GM19328 (cell line): ENCODE results near the gene NFATC1.

ENCODE experiments used
- ATAC-seq: cut with Tn5 transposase; IDR thresholded peaks from one replicate; pipeline ENCODE4 v1.9.1; 2021; ENCODE audit warnings: mild to moderate bottlenecking, moderate library complexity; ENCODE audit not compliant: unreplicated experiment

The NFATC1 gene

GRCh38 chr18:79567481-79568147, 171.9 kb downstream of the NFATC1 start:
- no peak for ATAC-seq

DNA sequence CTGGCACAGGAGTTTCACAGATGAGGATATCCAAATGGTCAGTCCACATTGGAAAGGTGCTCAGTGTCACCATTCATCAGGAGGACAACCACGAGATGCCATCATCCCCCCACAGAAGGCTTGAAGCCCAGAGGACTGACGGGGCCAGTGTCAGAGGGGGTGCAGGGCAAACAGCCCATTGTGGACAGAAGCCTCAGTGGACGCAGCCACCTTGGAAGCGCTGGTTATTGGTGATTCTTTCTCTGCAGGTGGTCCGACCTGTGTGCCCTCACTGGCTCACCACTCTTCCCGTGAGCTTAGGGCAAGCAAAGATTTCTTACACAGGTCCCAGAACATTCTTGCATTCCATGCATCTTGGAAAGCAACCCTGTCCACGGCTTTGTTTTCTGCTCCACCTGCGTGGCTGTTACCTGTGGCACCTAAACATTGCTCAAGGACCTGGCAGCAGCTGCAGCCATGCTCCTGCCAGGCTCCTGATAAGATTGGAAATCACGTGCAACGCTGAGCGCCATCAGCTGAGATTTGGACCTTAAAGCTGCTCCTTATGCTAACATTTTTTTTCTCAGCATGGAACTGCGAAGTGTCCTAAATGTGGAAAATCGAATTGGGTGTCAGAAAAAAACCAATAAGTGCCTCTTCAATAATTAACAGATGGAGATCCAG, 172.9 kb downstream of the NFATC1 start:
- no peak for ATAC-seq

- ATAC-seq, result no peak
These were observed 174.0 kb downstream of the NFATC1 start for GRCh38 chr18:79569720-79570119.

DNA sequence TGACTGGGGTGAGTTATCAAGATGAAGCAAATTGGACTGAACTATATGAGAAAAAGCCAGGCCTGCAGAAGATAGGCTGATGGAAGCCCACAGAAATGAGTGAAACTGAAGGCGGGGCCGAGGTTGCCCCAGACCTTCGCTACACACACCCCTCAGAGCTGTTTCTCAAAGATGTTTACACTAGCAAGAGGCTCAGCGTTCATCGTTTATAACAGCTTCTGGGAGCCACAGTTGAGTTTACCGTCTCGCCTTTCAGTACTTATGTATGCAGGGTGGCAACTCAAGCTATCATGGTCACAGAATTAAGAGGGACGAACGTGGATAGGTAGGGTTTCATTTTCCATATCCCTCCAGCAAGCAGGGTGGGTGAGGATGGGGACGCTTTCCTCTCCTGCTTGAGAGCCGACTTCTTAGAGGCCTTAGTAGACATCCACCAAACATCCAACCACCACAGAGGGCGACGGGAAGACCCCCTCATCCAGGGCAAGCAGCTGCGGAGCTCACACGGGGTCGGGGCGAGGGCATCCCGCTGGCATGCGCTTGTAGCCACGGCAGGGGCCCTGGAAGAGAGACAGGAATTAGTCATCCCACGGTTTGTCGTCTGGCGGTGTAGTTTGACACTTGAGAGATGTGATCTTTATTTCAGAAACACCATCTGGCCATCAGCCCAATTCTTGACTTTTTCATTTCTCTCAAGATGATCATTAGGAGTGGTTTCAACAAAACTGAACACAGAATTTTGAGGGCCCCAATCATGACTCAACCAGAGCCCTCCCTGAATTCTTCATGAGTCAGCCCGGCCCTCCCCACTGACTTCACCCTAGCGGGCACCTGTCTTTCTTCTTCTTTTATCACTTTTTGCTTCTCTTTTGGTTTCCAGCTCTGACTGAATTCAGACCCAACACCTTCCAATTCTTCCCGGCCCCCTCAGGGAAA, 174.8 kb downstream of the NFATC1 start:
- no peak for ATAC-seq

GRCh38 chr18:79571211-79572092, 175.7 kb downstream of the NFATC1 start:
- no peak for ATAC-seq

GRCh38 chr18:79572093-79572780, 176.5 kb downstream of the NFATC1 start:
- ATAC-seq, result no peak

DNA sequence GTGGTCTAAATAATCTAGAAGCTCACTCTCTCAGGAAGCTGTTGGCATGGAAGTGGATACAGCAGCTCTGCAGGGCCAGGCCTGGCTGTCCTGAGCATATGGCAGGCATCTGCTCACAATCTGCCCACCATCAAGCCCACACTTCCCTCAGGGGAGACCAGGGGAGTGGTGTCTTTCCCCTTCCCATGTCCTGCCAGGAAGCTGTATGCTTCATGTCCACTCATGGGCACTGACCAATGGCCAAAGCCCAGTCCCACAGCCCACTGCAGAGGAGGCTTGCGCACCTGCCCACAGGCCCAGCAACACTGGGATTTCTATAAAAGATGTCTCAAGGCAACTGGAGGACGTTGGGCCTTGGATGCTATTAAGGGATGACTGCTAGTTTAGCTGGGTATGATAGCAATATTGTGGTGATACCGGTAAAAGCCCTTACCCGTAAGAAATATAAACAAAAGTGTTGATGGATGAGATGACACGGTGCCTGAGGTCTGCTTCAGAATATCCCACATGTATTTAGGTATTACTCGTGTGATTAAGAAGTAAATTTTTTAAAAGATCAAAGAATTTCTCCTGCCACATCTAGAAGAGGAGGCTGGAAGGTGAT, 177.2 kb downstream of the NFATC1 start:
- no peak for ATAC-seq

GRCh38 chr18:79573921-79574491, 178.3 kb downstream of the NFATC1 start:
- ATAC-seq, result no peak

DNA sequence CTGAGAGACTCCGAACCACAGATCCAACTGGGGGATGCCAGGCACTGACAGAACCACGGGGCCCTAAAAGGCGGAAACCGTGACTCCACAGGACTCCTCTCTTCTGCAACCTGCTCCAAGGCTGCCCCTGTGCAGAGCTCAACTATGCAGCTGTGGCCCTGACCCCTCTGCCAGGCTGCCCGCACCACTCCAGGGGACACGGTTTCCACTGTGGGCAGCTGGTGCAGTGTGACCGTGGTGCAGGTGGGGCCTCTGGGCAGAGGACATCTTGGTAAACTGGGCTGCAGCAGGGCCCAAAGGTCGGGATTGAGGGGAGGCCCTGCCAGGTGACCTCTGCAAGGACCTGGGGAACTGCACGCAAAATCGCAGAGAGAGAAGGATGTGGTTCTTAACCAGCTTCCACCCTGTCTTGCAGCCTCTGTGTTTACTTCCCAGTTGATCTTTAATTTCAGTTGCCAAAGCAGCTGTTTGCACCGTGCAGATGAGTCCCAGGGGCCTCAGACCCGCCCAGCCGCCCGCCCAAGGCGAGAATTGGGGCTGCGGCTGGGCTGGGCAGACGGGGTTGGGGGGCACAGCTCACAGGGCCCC, 179.3 kb downstream of the NFATC1 start:
- no peak for ATAC-seq

GRCh38 chr18:79575891-79576685, 180.4 kb downstream of the NFATC1 start:
- ATAC-seq, result no peak

GRCh38 chr18:79576686-79577351, 181.1 kb downstream of the NFATC1 start:
- ATAC-seq, result no peak

- no peak for ATAC-seq
These were observed 182.0 kb downstream of the NFATC1 start for GRCh38 chr18:79577451-79578395.

DNA sequence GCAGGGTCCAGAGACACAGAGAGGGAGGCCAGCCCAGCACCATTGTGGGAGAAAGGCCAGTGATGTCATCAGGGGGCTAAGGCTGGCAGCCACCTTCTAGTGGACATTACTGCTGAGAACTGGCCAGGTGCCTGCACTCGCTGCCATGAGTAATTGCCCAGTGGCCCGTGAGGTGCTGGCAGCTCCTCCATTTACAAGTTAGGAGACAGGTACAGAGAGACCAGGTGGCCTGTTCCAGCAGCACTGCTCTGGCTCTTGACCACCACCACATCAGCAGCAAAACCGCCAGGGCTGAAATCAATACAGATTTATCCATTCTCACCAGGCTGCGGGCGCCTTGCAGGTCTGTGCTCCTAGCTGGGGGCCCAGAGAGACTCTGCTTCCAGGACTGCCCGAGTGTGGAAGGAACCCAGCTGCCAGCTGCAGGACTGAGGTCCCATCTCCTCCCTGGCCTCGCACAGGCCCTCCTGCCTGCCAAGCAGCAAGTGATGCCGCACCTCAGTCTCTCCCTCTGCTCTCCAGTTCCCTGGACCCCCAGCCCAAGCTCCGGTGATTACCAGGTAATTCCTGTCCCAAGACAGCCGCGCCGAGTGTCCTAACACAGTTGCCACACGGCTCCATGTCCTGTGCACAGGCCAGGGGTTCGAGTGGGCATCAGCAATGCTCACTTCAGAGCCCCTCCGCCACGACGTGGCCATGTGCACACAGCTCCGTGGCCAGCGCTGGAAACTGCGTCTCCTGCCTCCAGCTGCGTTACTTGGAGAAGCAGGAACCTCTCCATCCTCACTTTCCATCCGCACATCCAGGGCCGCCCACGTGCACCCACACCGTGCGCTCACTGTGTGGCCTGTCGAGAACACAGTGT, 182.9 kb downstream of the NFATC1 start:
- ATAC-seq, result no peak
